HG03045 (cell line): ENCODE data around the gene CTBP1.
"Not testable (repeated sequence)": the region's sequence is repeated elsewhere in the genome, so short reads cannot be mapped to it uniquely, and the experiment has no call there.

Experiments
- ATAC-seq: cut with Tn5 transposase; IDR thresholded peaks from one replicate; pipeline ENCODE4 v1.9.1; 2021; ENCODE audit warnings: mild to moderate bottlenecking, moderate library complexity; ENCODE audit not compliant: unreplicated experiment

The CTBP1 gene

DNA sequence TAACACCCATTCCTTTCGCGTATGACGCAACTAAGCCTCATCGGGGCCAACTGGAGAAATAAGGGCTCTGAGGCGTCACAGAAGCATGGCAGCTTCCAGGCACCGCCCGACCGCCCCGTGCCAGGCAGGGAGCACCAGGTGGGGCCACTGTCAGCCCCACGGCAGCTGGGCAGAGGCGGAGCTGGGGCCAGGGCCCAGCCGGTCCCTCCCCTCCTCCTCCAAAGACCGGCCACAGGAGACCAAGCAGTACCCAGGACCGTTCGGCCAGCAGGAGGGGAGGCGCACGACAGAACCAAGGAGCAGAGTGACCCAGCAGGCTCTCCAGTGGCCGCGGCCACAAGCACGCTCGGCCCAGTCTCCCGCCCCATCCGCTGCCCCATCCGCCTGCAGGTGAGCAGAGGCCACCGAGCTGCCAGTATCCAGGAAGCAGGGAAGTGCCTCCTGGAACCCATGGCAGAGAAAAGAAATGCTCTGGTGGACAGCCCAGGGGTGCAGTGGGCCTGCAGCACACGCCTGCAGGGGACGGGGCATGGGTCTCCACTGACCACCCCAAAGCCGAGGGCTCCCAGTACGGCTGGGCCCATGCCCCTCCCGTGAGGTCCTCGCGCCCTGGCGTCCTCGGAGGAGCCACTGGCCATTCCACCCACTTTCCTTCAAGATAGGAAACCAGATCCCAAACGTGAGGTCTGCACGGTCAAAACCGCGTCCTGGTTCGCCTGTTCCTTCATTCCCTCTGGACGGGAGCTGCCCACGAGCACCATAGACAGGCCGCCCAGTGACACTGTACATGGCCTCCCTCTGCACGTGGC, 9.6 kb downstream of the CTBP1 start:
- no peak for ATAC-seq

DNA sequence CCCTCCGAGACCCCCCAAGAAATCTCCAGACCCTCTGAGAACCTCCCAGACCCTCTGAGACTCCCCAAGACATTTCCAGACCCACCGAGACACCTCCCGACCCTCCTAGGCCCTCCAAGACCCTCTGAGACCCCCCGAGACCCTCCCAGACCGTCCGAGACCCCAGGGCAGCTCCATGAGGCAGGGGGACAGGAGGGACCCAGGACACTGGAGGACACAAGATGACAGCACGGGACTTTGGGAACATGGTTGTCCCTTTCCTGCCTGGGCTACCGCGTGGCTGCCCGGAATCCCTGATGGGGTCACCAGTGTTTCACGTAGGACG, 10.3 kb downstream of the CTBP1 start:
- ATAC-seq = no peak

DNA sequence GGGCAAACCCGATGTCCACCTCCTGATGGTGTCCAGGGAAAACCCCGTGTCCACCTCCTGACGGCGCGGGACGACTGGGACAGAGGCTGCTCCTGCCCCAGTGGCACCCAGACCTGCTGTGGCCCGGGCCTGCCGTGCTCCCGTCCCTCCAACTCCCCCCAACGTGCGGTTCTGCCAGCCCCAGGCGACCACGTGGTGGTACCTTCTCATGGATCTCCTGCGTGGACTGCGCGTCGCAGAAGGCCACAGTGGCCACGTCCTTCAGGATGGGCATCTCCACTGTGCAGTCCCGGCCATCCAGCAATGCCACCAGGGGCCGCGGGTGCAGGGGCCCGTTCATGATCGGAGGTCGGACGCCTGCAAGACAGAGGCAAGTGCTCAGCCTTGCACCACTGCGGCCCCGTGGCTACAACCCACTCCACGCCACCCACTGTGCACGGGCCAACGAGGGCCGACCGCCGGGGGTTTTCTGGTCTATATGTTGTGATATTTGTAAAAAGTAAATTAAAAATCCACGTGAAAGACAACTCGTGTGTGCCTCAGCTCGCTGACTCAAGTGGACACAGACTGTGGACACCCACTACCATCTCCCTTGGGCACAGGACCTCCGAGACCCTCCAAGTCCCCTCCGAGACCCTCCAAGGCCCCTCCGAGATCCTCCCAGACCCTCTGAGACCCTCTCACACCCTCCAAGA, 10.8 kb downstream of the CTBP1 start:
- ATAC-seq = no peak

DNA sequence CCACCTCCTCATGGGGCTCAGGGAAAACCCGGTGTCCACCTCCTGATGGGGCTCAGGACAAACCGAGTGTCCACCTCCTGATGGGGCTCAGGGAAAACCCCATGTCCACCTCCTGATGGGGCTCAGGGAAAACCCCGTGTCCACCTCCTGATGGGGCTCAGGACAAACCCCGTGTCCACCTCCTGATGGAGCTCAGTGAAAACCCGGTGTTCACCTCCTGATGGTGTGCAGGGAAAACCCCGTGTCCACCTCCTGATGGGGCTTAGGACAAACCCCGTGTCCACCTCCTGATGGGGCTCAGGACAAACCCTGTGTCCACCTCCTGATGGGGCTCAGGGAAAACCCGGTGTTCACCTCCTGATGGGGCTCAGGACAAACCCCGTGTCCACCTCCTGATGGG, 11.7 kb downstream of the CTBP1 start:
- not testable (repeated sequence) for ATAC-seq

DNA sequence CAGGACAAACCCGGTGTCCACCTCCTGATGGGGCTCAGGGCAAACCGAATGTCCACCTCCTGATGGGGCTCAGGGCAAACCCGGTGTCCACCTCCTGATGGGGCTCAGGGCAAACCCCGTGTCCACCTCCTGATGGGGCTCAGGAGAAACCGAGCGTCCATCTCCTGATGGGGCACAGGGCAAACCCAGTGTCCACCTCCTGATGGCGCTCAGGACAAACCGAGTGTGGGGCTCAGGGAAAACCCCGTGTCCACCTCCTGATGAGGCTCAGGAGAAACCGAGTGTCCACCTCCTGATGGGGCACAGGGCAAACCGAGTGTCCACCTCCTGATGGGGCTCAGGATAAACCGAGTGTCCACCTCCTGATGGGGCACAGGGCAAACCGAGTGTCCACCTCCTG, 12.1 kb downstream of the CTBP1 start:
- ATAC-seq = not testable (repeated sequence)

DNA sequence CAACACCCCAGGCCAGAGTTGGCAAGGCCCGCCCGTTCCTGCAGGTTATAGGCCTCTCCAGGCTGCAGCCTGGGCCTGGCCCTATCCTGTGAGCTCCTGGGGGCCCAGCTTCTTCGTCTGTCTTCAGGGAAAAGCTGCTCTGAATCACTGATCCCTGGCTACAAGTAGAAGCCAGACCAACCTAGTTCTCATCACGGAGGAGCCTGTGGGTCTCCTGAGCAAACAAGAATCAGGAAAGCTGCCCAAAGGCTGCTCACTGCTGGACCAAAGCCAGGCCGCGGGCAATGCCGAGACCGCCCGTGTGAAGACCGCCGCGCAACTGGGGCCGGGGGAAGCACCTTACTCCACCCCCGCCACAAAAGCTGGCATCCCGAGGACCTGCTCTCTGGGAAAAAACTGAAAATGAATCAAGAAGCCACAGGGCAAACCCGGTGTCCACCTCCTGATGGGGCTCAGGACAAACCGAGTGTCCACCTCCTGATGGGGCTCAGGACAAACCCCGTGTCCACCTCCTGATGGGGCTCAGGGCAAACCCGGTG, 12.8 kb downstream of the CTBP1 start:
- no peak for ATAC-seq

DNA sequence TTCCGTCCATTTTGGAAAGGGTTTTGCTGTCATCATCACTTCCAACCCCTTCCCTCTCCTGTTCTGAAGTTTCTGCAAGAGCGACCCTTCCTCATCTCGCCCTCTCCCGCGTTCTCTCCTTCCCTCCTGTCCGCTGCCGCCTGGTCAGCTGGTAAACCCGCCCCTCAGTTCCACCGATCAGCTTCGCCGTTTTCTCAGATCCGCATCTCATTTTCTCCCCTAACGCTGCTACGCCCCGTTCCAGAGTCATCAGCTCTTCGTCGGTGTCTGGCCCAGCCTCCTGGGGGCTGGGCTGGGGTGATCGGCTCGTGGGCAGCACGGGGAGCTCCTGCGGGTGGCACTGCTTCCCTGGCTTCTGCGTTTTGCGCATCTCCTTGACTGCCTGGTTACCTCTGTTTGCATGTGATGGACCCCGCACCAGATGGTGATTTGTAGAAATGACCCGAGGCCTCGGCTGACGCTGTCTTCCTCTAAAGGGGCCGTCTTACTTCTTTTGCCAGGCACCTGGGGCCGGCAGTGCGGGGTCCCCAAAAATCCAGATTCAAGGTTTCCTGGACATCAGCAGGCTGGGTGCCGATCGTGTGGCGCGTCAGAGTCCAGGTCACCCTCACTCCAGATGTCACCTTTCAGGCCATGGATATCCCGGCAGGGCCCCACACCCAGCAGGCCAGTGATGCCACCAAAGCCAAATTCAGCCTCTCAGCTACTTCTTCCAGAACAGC, 13.4 kb downstream of the CTBP1 start:
- ATAC-seq = no peak

DNA sequence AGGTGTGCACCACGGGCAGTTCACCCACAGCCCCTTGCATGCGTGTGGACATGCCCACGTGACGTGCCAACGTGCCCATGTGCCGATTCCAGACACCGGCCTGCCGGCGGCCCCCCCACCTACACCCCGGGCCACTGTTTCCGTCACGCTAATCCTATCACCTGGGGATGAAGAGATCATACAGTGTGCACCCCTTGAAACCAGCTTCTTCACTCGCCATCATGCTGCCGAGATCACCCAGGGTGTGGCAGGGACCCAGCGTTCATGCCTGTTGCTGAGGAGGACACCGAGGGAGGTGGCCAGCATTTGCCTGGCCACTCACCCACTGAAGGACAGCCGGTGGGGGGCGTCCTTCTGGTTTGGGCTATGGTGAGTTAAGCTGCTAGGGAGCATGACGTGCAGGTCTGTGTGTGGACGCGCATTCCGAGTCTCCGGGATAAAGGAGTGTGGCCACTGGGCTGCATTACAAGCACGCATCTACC, 14.1 kb downstream of the CTBP1 start:
- ATAC-seq = no peak

DNA sequence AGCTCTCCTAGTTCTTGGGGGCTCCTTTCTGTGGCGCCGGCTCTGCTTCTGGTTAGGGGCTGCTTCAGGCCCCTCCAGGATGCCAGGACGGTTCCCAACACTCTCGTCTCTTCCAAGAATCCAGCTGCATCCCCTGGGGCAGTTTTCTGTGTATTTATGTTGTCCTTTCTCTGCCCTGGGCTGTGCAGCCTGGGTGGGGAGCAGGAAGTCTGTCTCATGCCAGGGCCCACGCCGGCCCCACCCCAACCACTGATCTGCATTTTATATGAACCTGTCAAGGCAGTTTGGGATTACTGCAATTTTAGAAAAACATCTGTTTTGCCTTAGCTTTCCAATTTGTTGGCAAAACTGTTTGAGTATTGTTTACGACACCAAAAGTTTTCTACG, 14.6 kb downstream of the CTBP1 start:
- ATAC-seq = no peak

DNA sequence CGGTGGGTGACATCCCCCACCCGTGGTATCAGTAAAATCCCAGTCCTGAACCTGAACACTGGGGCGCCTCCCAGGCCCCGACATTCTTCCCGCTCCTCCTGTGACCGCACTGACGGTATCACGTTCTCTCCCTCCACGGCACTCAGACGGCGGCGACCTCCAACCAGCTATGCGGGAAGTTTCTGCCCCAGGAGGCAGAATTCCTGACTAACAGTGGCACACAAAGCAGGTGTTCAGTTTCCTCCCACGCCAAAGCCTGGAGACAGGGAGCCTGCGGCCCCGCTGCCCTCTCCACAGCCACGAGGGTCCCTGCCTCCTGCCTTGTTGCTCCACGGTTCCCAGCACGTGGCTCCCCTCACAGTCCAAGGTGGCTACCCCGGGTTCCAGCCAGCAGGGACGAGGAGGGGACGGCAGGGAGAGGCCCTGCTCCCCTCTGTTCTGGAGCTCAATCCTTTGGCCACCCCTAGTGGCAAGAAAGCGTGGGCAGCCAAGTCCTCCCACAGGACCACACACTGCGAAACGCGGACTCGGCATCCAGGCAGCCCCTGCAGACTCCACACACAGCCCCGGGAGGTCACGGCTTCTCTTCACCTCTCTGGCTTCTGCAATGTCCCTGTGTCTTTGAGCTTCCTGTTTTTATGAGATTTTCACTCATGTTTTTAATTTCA, 15.2 kb downstream of the CTBP1 start:
- no peak for ATAC-seq

DNA sequence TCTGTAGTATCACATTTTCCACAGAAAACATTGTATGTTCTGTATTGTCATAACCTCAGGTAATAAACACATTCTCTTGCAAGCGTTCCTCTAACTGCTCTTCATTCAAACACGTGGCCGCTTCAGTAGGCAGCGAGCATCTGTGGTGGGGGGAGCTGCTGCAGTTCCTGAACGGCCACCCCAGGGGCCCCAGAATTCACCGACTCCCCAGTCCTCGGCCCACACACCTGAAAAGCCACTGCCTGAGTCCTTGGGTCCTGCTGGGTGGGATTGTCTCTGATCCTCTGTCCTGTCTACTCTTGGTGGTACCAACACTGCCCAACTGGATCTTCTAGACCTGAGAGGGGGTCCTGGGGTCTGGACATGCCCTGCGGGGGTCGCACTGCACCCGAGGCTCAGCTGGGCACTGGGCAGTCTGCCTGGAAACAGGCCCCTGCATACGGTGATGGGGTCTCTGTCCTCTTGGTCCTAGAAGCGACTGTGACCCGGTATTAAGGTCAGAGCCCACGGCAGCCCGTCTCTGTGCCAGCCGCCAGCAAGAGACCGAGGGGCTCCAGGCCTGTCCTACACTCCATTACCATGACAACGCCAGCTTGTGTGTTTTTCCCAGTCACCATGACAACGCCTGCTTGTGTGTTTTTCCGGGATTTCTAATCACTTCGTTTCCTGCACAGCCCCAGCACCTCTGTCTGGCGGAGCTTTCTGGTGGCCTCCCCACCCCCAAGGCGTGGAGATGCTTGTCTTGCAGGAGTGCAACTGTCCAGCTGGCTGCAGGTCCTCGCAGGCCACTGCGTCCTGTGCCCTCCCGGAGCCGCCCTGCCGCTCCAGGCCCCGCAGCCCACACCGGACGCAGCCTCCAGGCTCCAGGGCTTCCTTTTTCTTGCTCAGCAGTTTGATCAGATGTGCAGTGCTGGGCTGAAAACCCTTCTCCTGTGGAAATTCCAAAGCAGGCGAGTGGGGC, 16.0 kb downstream of the CTBP1 start:
- no peak for ATAC-seq

DNA sequence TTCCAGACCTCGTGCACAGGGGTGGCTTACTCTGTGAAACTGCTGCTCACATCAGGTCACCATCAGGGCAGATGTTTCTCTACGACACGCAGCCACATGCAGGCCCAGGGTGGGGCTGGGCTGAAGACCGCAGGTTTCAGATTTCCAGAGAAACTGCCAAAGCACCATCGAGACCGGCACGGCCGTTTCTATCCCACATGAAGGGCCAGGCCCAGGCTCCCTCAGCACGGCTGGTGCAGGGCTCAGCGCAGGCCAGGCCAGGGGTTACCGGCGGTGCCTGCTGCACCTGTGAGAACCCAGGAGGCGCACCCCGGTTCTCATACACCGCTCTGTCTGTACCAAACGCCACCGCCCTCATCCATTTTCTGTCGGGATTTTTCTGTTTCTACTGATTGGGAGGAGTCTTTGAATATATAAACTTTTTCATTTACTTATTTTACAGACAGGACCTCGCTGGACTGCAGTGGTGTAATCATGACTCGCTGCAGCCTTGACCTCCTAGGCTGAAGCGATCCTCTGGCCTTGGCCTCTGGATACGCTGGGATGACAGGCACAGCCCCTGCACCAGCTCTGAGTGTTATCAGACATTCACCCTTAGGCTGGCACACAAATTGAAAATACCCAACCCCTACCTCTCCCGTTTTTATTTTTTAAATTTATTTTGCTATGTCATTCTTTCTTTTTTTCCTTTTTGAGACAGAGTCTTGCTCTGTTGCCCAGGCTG, 17.1 kb downstream of the CTBP1 start:
- ATAC-seq = no peak

DNA sequence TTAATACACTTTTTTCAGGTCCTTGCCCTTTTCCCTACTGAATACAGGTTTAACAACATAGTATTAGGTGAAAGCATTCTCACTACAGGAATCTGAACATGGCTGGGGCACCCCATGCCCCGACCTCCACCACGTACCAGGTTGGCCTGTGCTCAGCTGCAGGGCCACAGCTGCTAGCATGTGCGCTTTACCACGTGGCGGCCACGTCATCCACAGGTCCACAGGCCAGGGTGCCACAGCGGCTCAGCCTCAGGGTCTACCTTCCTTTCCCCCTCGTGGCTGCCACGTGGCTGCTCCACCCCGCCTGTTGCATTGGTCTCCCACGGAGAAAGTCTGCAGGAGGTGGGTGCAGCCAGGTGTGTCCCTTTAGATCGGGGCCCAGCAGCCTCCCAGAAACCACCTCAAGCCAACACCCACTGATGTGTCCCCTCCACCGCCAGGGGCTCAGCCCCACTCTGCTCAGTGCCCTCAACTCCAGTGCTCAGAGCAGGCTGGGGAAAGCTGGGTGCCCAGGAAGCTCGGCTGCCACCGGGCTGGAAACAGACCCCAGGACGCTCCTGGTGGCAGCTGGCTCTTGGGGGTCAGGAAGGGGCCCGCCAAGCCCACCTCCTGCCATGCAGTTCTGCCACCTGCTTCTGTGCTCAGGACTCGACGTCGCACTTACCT, 17.8 kb downstream of the CTBP1 start:
- no peak for ATAC-seq

DNA sequence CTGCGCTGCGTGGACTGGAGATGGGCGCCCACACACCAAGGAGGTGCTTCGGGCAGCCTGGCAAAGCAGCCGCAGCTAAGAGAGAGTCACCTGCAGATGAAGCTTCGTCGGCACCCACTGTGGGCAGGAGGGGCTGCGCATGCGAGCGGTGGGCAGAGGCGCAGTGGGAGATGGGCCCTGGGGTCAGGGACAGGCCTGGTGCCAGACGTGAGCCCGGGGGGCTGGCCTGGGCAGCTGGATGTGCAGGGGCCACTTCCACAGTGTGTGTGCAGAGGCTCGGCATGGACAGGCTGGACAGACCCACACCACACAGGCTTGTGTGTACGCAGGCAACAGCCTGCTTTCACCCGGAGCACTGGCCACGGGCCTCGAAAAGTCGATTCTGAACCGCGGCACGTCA, 18.6 kb downstream of the CTBP1 start:
- no peak for ATAC-seq

DNA sequence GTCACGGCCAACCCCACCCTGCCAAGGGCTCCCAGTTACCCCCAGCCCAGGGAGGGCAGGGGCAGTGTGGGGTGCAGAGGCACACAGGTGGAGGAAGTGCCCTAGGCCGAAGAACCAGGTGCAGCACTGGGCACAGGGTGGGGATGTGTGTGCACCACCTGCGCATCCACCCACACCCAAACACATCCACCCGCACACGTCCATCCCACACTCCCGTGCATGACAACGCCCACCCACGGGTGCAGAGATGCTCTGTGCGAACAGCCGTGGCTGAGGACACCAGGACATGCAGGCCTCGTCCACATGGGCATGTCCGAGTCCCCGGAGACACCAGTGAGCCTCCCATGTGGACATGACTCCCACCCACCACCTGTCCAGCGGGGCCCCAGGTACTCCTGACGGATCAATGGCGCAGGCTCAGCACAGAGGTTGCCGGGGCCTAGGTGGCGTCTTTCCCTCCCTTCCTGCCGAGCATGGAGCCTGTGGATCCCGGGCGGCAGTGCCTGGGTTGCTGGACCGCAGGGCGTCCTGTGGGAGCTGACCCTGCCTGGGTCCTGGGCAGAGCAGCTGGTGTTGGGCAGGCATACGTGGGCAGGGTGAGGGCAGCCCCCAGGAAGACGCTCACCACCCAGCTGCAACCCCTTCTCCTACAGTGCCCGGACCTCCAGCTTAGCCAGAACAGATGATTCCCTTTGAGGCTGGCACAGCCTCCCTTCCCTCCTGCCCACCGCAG, 19.6 kb downstream of the CTBP1 start:
- ATAC-seq = no peak

DNA sequence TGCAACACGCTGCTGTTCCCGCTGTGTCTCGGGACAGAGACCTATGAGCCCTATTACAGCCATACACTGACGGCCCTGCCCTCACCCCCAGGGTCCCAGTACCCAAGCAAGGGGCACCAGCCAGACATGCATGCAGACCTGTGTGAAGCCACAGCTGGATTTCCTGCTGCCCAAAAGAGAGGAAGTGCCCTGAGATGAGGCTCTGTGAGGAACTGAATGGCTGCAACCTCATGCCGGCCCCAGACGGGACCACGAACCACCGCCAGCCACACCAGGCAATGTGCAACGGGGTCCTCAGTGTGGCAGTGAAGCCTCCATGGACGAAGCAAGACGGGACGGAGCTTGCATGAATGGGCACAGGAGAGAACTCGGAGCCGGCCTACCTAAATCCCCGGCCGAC, 21.1 kb downstream of the CTBP1 start:
- ATAC-seq = no peak

DNA sequence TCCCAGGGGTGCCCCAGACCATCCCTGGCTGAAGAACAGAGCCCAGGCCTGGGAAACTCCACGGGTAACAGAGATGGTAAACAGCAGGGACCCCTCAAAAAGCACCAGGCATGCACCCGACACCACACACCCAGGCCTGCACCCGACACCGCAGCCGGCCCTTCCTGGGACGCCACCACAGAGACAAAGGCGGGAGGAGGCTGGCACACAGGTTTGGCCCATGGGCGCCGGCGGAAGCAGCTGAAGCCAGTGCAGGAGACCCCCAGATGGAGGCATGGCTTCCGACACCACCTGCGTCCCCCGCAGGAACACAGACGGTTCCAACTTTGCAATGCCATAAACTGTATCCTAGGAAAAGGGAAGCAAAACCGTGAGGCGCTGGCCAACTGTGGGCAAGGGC, 22.3 kb downstream of the CTBP1 start:
- no peak for ATAC-seq

DNA sequence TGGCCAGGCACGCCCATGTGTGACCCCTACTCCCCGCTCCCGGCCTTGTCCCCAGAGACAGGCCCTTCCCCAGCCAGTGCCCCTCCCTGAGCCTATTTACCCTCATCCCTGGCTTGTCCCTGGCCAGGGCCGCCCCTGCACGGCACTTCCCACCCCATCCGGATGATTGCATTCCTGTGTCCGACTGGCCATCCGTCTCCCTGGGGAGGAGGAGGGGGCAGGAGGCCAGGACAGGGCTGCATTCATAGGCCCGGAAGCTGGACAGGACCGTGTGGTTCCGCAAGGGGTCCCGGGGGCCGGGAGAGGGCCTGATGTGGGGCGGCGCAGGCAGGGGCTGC, 22.8 kb downstream of the CTBP1 start:
- ATAC-seq = no peak
